Measurements from ENCODE around the gene SGMS1.
"Not testable (repeated sequence)": the region's sequence is repeated elsewhere in the genome, so short reads cannot be mapped to it uniquely, and the experiment has no call there.

Gene SGMS1

DNA sequence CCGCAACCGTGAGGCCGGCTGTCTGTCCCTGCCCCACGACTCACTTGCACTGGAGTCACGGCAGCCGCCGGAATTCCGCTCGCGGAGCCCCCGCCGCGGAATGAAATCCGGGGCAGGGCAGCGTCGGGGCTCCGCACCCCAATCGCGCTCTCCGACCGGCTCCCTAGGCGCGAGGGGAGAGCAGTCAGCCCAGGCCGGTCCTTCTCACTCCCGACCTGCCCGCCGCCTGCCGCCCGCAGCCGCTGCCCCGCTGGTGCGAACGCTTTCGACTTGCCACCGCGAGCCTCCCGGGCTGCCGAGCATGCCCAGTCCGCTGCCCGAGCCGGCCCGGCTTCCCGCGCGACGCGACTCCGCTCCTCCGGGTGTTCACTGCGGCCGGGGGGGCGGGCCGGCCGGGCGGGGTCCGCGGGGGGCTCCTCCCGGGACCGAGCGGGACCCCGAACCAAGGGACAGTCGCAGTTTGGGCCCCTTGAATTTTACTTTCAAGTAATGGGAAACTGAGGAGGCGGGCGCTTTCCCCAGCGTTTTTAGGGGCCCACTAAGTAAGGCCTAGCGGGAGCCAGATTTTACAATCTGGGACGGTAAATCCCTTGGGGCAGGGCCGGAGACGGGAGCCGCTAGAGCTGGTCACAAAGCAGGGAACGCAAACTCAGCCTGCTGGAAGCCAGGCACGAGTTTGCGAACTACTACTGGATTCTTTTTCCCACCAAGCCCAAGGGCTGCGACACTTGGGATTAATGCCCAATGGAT lies at the start of gene SGMS1:
TSS of gene SGMS1 (minus strand) at position 294 of the 750 bp plus-strand sequence. CDS start 279,842 bp downstream, outside the sequence.
- H3K4me2 ChIP-seq (ENCODE audit: low read depth, low read length, poor library complexity, severe bottlenecking), result peak within 1 kb of the TSS; percentile 80
- no peaks in the 10 kb centered on the region for H4K20me1 ChIP-seq (ENCODE audit: low read depth, low read length)
- H3F3A ChIP-seq (ENCODE audit: insufficient read depth), result peaks cover 22% of the 10 kb centered on the region
- H3K9me2 ChIP-seq (replicated peaks; ENCODE audit: insufficient read depth, low read length), result no peaks in the 10 kb centered on the region
- no peaks in the 10 kb centered on the region for H3K9me3 ChIP-seq (ENCODE audit: insufficient read depth, low read length)
- peak within 1 kb of the TSS; percentile 86 for H3K27ac ChIP-seq (ENCODE audit: low read depth, low read length)
- H3K27me3 ChIP-seq (ENCODE audit: low read length), result no peaks in the 10 kb centered on the region
- H3K4me3 ChIP-seq (ENCODE audit: insufficient read depth, low read length, poor library complexity, severe bottlenecking), result peak within 1 kb of the TSS; percentile 70
- no peak for TF ChIP-seq EZH2phosphoT487 (conservative IDR thresholded peaks at IDR 0.05; ENCODE audit: low read length)
- no peak for TF ChIP-seq CTCF (IDR thresholded peaks at IDR 0.05; ENCODE audit: insufficient read depth, low read length, poor library complexity, severe bottlenecking)
- H3K36me3 ChIP-seq (ENCODE audit: low read length), result no peaks in the 10 kb centered on the region
- peak within 1 kb of the TSS; percentile 92 for H2AFZ ChIP-seq (ENCODE audit: low read depth, low read length, severe bottlenecking)
- peak within 1 kb of the TSS; percentile 70 for H3K9ac ChIP-seq (ENCODE audit: low read length)
- H3K79me2 ChIP-seq (ENCODE audit: insufficient read depth, low read length), result peaks cover 30% of the 10 kb centered on the region

- H3K36me3 ChIP-seq (ENCODE audit: low read length); H3K9me2 ChIP-seq (replicated peaks; ENCODE audit: insufficient read depth, low read length); H3K9ac ChIP-seq (ENCODE audit: low read length); H3K79me2 ChIP-seq (ENCODE audit: insufficient read depth, low read length); H3K4me3 ChIP-seq (ENCODE audit: insufficient read depth, low read length, poor library complexity, severe bottlenecking); H3K4me2 ChIP-seq (ENCODE audit: low read depth, low read length, poor library complexity, severe bottlenecking); H3K9me3 ChIP-seq (ENCODE audit: insufficient read depth, low read length); H3K27ac ChIP-seq (ENCODE audit: low read depth, low read length); H3F3A ChIP-seq (ENCODE audit: insufficient read depth); H4K20me1 ChIP-seq (ENCODE audit: low read depth, low read length); H3K27me3 ChIP-seq (ENCODE audit: low read length): not testable (repeated sequence)
- peak overlapping the region; percentile 34 for H2AFZ ChIP-seq (ENCODE audit: low read depth, low read length, severe bottlenecking)
These were observed 48.4 kb upstream of the SGMS1 start for GRCh38 chr10:50672152-50672551.

- not testable (repeated sequence) for H3K9me2 ChIP-seq (replicated peaks; ENCODE audit: insufficient read depth, low read length); H2AFZ ChIP-seq (ENCODE audit: low read depth, low read length, severe bottlenecking); H3K9ac ChIP-seq (ENCODE audit: low read length); H3K27ac ChIP-seq (ENCODE audit: low read depth, low read length); H3K27me3 ChIP-seq (ENCODE audit: low read length); H3K9me3 ChIP-seq (ENCODE audit: insufficient read depth, low read length); H3K79me2 ChIP-seq (ENCODE audit: insufficient read depth, low read length); H3K4me3 ChIP-seq (ENCODE audit: insufficient read depth, low read length, poor library complexity, severe bottlenecking); H3F3A ChIP-seq (ENCODE audit: insufficient read depth); H3K36me3 ChIP-seq (ENCODE audit: low read length); H3K4me2 ChIP-seq (ENCODE audit: low read depth, low read length, poor library complexity, severe bottlenecking); H4K20me1 ChIP-seq (ENCODE audit: low read depth, low read length)
These were observed 47.9 kb upstream of the SGMS1 start for GRCh38 chr10:50671645-50672044.

DNA sequence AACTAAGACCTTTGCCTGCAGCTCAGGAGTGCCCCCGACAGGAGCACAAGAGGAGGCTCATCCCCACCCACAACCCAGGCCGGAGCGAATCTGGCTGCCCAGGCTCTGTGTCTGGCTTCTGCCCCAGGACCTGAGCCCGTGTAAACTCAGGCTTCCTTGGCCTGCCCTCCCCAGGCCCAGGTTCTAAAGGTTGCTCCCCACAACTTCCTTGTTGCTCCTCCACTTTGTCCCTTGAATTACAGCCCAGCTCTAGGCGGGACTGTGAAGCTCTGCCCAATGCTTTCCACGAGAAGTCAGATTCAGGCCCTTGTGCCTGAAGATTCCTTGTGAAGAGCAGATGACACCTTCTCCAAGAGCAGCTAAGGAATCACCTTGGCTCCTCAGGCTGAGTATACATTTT lies 46.2 kb upstream of the SGMS1 start:
- not testable (repeated sequence) for H2AFZ ChIP-seq (ENCODE audit: low read depth, low read length, severe bottlenecking); H3K36me3 ChIP-seq (ENCODE audit: low read length); H3K27ac ChIP-seq (ENCODE audit: low read depth, low read length); H3K27me3 ChIP-seq (ENCODE audit: low read length); H3K4me3 ChIP-seq (ENCODE audit: insufficient read depth, low read length, poor library complexity, severe bottlenecking); H3K9ac ChIP-seq (ENCODE audit: low read length); H3K9me3 ChIP-seq (ENCODE audit: insufficient read depth, low read length); H3K4me2 ChIP-seq (ENCODE audit: low read depth, low read length, poor library complexity, severe bottlenecking); H3K9me2 ChIP-seq (replicated peaks; ENCODE audit: insufficient read depth, low read length); H4K20me1 ChIP-seq (ENCODE audit: low read depth, low read length); H3K79me2 ChIP-seq (ENCODE audit: insufficient read depth, low read length); H3F3A ChIP-seq (ENCODE audit: insufficient read depth)

DNA sequence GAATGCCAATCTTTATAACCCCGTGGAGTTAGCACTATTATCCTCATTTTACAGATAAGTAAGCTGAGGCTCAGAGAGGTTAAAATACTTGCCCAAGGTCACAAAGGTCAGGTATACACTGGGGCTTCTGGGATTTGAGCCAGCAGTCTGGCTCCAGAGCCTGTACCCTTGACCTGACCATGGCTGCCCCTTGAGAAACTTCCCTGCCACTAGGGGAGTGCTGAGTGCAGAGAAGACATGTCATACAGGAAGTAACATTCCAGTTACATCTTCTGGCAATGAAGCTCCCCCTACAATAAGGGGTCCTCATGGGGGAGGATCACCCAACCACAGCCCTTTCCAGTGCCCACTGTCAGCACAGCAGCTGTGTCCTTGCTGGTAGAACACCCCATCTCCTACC lies 43.6 kb upstream of the SGMS1 start:
- H3K9me2 ChIP-seq (replicated peaks; ENCODE audit: insufficient read depth, low read length); H3K4me3 ChIP-seq (ENCODE audit: insufficient read depth, low read length, poor library complexity, severe bottlenecking); H3K27me3 ChIP-seq (ENCODE audit: low read length); H3K9ac ChIP-seq (ENCODE audit: low read length); H3K79me2 ChIP-seq (ENCODE audit: insufficient read depth, low read length); H3K36me3 ChIP-seq (ENCODE audit: low read length); H3K4me2 ChIP-seq (ENCODE audit: low read depth, low read length, poor library complexity, severe bottlenecking); H3K27ac ChIP-seq (ENCODE audit: low read depth, low read length); H3F3A ChIP-seq (ENCODE audit: insufficient read depth); H3K9me3 ChIP-seq (ENCODE audit: insufficient read depth, low read length); H4K20me1 ChIP-seq (ENCODE audit: low read depth, low read length); H2AFZ ChIP-seq (ENCODE audit: low read depth, low read length, severe bottlenecking): not testable (repeated sequence)

GRCh38 chr10:50662420-50662819 lies 38.7 kb upstream of the SGMS1 start:
- not testable (repeated sequence) for H3K9ac ChIP-seq (ENCODE audit: low read length); H3K79me2 ChIP-seq (ENCODE audit: insufficient read depth, low read length); H3F3A ChIP-seq (ENCODE audit: insufficient read depth); H3K4me2 ChIP-seq (ENCODE audit: low read depth, low read length, poor library complexity, severe bottlenecking); H3K4me3 ChIP-seq (ENCODE audit: insufficient read depth, low read length, poor library complexity, severe bottlenecking); H3K27me3 ChIP-seq (ENCODE audit: low read length); H3K9me2 ChIP-seq (replicated peaks; ENCODE audit: insufficient read depth, low read length); H3K27ac ChIP-seq (ENCODE audit: low read depth, low read length); H4K20me1 ChIP-seq (ENCODE audit: low read depth, low read length); H3K36me3 ChIP-seq (ENCODE audit: low read length); H3K9me3 ChIP-seq (ENCODE audit: insufficient read depth, low read length); H2AFZ ChIP-seq (ENCODE audit: low read depth, low read length, severe bottlenecking)

DNA sequence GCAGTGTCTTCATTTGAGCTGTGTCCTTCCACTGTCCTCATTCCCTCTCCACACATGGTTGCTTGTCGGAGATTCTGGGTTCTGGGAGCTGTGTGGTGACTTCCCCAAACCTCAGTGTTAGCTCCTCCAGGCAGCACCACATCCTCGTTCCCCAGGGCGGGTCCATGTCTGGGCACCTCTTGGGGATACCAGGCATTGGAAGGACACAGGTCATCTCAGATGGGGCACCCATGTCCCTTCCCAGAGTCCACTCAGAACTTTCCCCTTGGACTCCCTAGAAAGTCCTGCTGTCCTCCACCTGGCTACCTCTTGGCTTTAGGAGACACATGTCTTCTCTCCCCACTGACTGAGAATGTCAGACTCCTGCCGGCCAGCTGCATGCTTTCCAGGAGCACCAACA lies 37.8 kb upstream of the SGMS1 start:
- not testable (repeated sequence) for H3K27me3 ChIP-seq (ENCODE audit: low read length); H3K36me3 ChIP-seq (ENCODE audit: low read length); H3K4me2 ChIP-seq (ENCODE audit: low read depth, low read length, poor library complexity, severe bottlenecking); H3K79me2 ChIP-seq (ENCODE audit: insufficient read depth, low read length); H3F3A ChIP-seq (ENCODE audit: insufficient read depth); H4K20me1 ChIP-seq (ENCODE audit: low read depth, low read length); H3K9me2 ChIP-seq (replicated peaks; ENCODE audit: insufficient read depth, low read length); H3K27ac ChIP-seq (ENCODE audit: low read depth, low read length); H2AFZ ChIP-seq (ENCODE audit: low read depth, low read length, severe bottlenecking); H3K4me3 ChIP-seq (ENCODE audit: insufficient read depth, low read length, poor library complexity, severe bottlenecking); H3K9me3 ChIP-seq (ENCODE audit: insufficient read depth, low read length); H3K9ac ChIP-seq (ENCODE audit: low read length)
